ENCODE measurements around the gene TMEFF2.

Gene TMEFF2

GRCh38 chr2:191980483-191980882 is 214.2 kb downstream of the TMEFF2 start:
- no CpG with 5 or more reads among the region's 3 CpGs for WGBS, 2 donors (ENCODE audit: extremely low coverage in 2 of 2, insufficient read length in 2 of 2, insufficient replicate concordance in 1 of 2)
- no peak overlapping the region for H2BK5ac ChIP-seq (ENCODE audit: low read length)
- H2AFZ ChIP-seq (ENCODE audit: low read length) = no peak overlapping the region
- H3K23ac ChIP-seq (ENCODE audit: low read depth, low read length, poor library complexity) = no peak overlapping the region
- H3K79me1 ChIP-seq (ENCODE audit: low read depth, low read length) = no peaks in the 10 kb centered on the region
- no peaks in the 10 kb centered on the region for H3K36me3 ChIP-seq (replicated peaks in 1 of 2; ENCODE audit: control insufficient read depth in 2 of 2, insufficient read depth in 2 of 2, low read length in 2 of 2)
- H3K4me3 ChIP-seq (ENCODE audit: low read length in 2 of 2) = no peak overlapping the region
- H2AK5ac ChIP-seq (ENCODE audit: low read depth, low read length) = no peak overlapping the region
- H4K8ac ChIP-seq (ENCODE audit: low read depth, low read length) = no peak overlapping the region
- H3K27ac ChIP-seq (replicated peaks; ENCODE audit: low read length) = no peak overlapping the region
- H3K4me2 ChIP-seq (ENCODE audit: insufficient read depth, low read length, poor library complexity, severe bottlenecking) = no peak overlapping the region
- H3K9ac ChIP-seq (ENCODE audit: low read depth, low read length, poor library complexity) = no peak overlapping the region
- no peak overlapping the region for H4K91ac ChIP-seq (ENCODE audit: low read depth, low read length, poor library complexity)
- H2BK120ac ChIP-seq (ENCODE audit: low read depth, low read length) = no peak overlapping the region
- H3K4ac ChIP-seq (ENCODE audit: low read length) = no peak overlapping the region
- peaks cover 0 to 3% of the 10 kb centered on the region in 2 donors for H3K9me3 ChIP-seq (replicated peaks in 1 of 2; ENCODE audit: control insufficient read depth in 2 of 2, insufficient read depth in 1 of 2, low read depth in 1 of 2, low read length in 2 of 2)
- no peak overlapping the region for H3K18ac ChIP-seq (ENCODE audit: low read length)
- H3K14ac ChIP-seq (ENCODE audit: low read length) = no peak overlapping the region
- peaks cover 0 to 2% of the 10 kb centered on the region in 2 donors for H3K4me1 ChIP-seq (ENCODE audit: control insufficient read depth in 2 of 2, insufficient read depth in 1 of 2, low read depth in 1 of 2, low read length in 2 of 2)
- DNase-seq (ENCODE audit: low spot score) = no peak
- no peaks in the 10 kb centered on the region for H3K27me3 ChIP-seq (ENCODE audit: control insufficient read depth in 3 of 3, insufficient read depth in 3 of 3, low read depth in 1 of 3, low read length in 3 of 3)
- H2BK12ac ChIP-seq (ENCODE audit: low read length) = no peak overlapping the region
- H2BK15ac ChIP-seq (ENCODE audit: low read length) = no peak overlapping the region

- DNase-seq (ENCODE audit: low spot score) = no peak
- no peaks in the 10 kb centered on the region for H3K27me3 ChIP-seq (ENCODE audit: control insufficient read depth in 3 of 3, insufficient read depth in 3 of 3, low read depth in 1 of 3, low read length in 3 of 3)
- H4K91ac ChIP-seq (ENCODE audit: low read depth, low read length, poor library complexity) = no peak overlapping the region
- H3K27ac ChIP-seq (replicated peaks; ENCODE audit: low read length) = no peak overlapping the region
- H2BK120ac ChIP-seq (ENCODE audit: low read depth, low read length) = no peak overlapping the region
- H3K4me1 ChIP-seq (ENCODE audit: control insufficient read depth in 2 of 2, insufficient read depth in 1 of 2, low read depth in 1 of 2, low read length in 2 of 2) = peaks cover 0 to 2% of the 10 kb centered on the region in 2 donors
- H3K9me3 ChIP-seq (replicated peaks in 1 of 2; ENCODE audit: control insufficient read depth in 2 of 2, insufficient read depth in 1 of 2, low read depth in 1 of 2, low read length in 2 of 2) = peaks cover 0 to 3% of the 10 kb centered on the region in 2 donors
- no peak overlapping the region for H2BK15ac ChIP-seq (ENCODE audit: low read length)
- no peak overlapping the region for H2BK5ac ChIP-seq (ENCODE audit: low read length)
- H3K14ac ChIP-seq (ENCODE audit: low read length) = no peak overlapping the region
- H4K8ac ChIP-seq (ENCODE audit: low read depth, low read length) = no peak overlapping the region
- no peak overlapping the region for H3K4ac ChIP-seq (ENCODE audit: low read length)
- no CpG with 5 or more reads among the region's 2 CpGs for WGBS, 2 donors (ENCODE audit: extremely low coverage in 2 of 2, insufficient read length in 2 of 2, insufficient replicate concordance in 1 of 2)
- H2AK5ac ChIP-seq (ENCODE audit: low read depth, low read length) = no peak overlapping the region
- no peak overlapping the region for H3K4me2 ChIP-seq (ENCODE audit: insufficient read depth, low read length, poor library complexity, severe bottlenecking)
- no peak overlapping the region for H3K9ac ChIP-seq (ENCODE audit: low read depth, low read length, poor library complexity)
- no peak overlapping the region for H3K18ac ChIP-seq (ENCODE audit: low read length)
- no peak overlapping the region for H2BK12ac ChIP-seq (ENCODE audit: low read length)
- no peak overlapping the region for H2AFZ ChIP-seq (ENCODE audit: low read length)
- H3K36me3 ChIP-seq (replicated peaks in 1 of 2; ENCODE audit: control insufficient read depth in 2 of 2, insufficient read depth in 2 of 2, low read length in 2 of 2) = no peaks in the 10 kb centered on the region
- no peak overlapping the region for H3K23ac ChIP-seq (ENCODE audit: low read depth, low read length, poor library complexity)
- H3K79me1 ChIP-seq (ENCODE audit: low read depth, low read length) = no peaks in the 10 kb centered on the region
- no peak overlapping the region for H3K4me3 ChIP-seq (ENCODE audit: low read length in 2 of 2)
Observed at GRCh38 chr2:191979221-191979730, 215.5 kb downstream of the TMEFF2 start.

- H3K4me2 ChIP-seq (ENCODE audit: insufficient read depth, low read length, poor library complexity, severe bottlenecking) = no peak overlapping the region
- no peak overlapping the region for H3K4ac ChIP-seq (ENCODE audit: low read length)
- H3K4me1 ChIP-seq (ENCODE audit: control insufficient read depth in 2 of 2, insufficient read depth in 1 of 2, low read depth in 1 of 2, low read length in 2 of 2) = peaks cover 0 to 2% of the 10 kb centered on the region in 2 donors
- no peak overlapping the region for H2BK5ac ChIP-seq (ENCODE audit: low read length)
- no peaks in the 10 kb centered on the region for H3K27me3 ChIP-seq (ENCODE audit: control insufficient read depth in 3 of 3, insufficient read depth in 3 of 3, low read depth in 1 of 3, low read length in 3 of 3)
- H2BK15ac ChIP-seq (ENCODE audit: low read length) = no peak overlapping the region
- no peak overlapping the region for H3K27ac ChIP-seq (replicated peaks; ENCODE audit: low read length)
- H2AFZ ChIP-seq (ENCODE audit: low read length) = no peak overlapping the region
- H3K14ac ChIP-seq (ENCODE audit: low read length) = no peak overlapping the region
- H3K23ac ChIP-seq (ENCODE audit: low read depth, low read length, poor library complexity) = no peak overlapping the region
- H3K4me3 ChIP-seq (ENCODE audit: low read length in 2 of 2) = no peak overlapping the region
- no peak overlapping the region for H2BK12ac ChIP-seq (ENCODE audit: low read length)
- no peak overlapping the region for H2AK5ac ChIP-seq (ENCODE audit: low read depth, low read length)
- H4K91ac ChIP-seq (ENCODE audit: low read depth, low read length, poor library complexity) = no peak overlapping the region
- H2BK120ac ChIP-seq (ENCODE audit: low read depth, low read length) = no peak overlapping the region
- H3K9me3 ChIP-seq (replicated peaks in 1 of 2; ENCODE audit: control insufficient read depth in 2 of 2, insufficient read depth in 1 of 2, low read depth in 1 of 2, low read length in 2 of 2) = peaks cover 0 to 3% of the 10 kb centered on the region in 2 donors
- WGBS, 2 donors (ENCODE audit: extremely low coverage in 2 of 2, insufficient read length in 2 of 2, insufficient replicate concordance in 1 of 2) = no CpG with 5 or more reads among the region's 1 CpG
- DNase-seq (ENCODE audit: low spot score) = no peak
- no peaks in the 10 kb centered on the region for H3K79me1 ChIP-seq (ENCODE audit: low read depth, low read length)
- H3K9ac ChIP-seq (ENCODE audit: low read depth, low read length, poor library complexity) = no peak overlapping the region
- no peak overlapping the region for H4K8ac ChIP-seq (ENCODE audit: low read depth, low read length)
- H3K36me3 ChIP-seq (replicated peaks in 1 of 2; ENCODE audit: control insufficient read depth in 2 of 2, insufficient read depth in 2 of 2, low read length in 2 of 2) = no peaks in the 10 kb centered on the region
- H3K18ac ChIP-seq (ENCODE audit: low read length) = no peak overlapping the region
Observed at GRCh38 chr2:191977754-191978153, 217.0 kb downstream of the TMEFF2 start.

GRCh38 chr2:191976436-191976835 is 218.3 kb downstream of the TMEFF2 start:
- Histone ChIP-seq H3K79me1 (ENCODE audit: low read depth, low read length) (no peaks in the 10 kb centered on the region), H3K9ac (ENCODE audit: low read depth, low read length, poor library complexity) (no peak overlapping the region), H3K27me3 (ENCODE audit: control insufficient read depth in 3 of 3, insufficient read depth in 3 of 3, low read depth in 1 of 3, low read length in 3 of 3) (no peaks in the 10 kb centered on the region), H4K8ac (ENCODE audit: low read depth, low read length) (no peak overlapping the region), H4K91ac (ENCODE audit: low read depth, low read length, poor library complexity) (no peak overlapping the region), H2BK120ac (ENCODE audit: low read depth, low read length) (no peak overlapping the region), H3K23ac (ENCODE audit: low read depth, low read length, poor library complexity) (no peak overlapping the region), H2AFZ (ENCODE audit: low read length) (no peak overlapping the region), H3K4me2 (ENCODE audit: insufficient read depth, low read length, poor library complexity, severe bottlenecking) (no peak overlapping the region), H3K4me1 (ENCODE audit: control insufficient read depth in 2 of 2, insufficient read depth in 1 of 2, low read depth in 1 of 2, low read length in 2 of 2) (peaks cover 0 to 2% of the 10 kb centered on the region in 2 donors), H2AK5ac (ENCODE audit: low read depth, low read length) (no peak overlapping the region), H3K14ac (ENCODE audit: low read length) (no peak overlapping the region), H3K4ac (ENCODE audit: low read length) (no peak overlapping the region), H2BK12ac (ENCODE audit: low read length) (no peak overlapping the region), H2BK5ac (ENCODE audit: low read length) (no peak overlapping the region), H3K36me3 (replicated peaks in 1 of 2; ENCODE audit: control insufficient read depth in 2 of 2, insufficient read depth in 2 of 2, low read length in 2 of 2) (no peaks in the 10 kb centered on the region), H2BK15ac (ENCODE audit: low read length) (no peak overlapping the region), H3K4me3 (ENCODE audit: low read length in 2 of 2) (no peak overlapping the region), H3K9me3 (replicated peaks in 1 of 2; ENCODE audit: control insufficient read depth in 2 of 2, insufficient read depth in 1 of 2, low read depth in 1 of 2, low read length in 2 of 2) (peaks cover 0 to 3% of the 10 kb centered on the region in 2 donors), H3K18ac (ENCODE audit: low read length) (no peak overlapping the region), H3K27ac (replicated peaks; ENCODE audit: low read length) (no peak overlapping the region)
- peak; percentile 3 for DNase-seq (ENCODE audit: low spot score)
- no CpG with 5 or more reads among the region's 3 CpGs for WGBS, 2 donors (ENCODE audit: extremely low coverage in 2 of 2, insufficient read length in 2 of 2, insufficient replicate concordance in 1 of 2)

All from neuronal stem cell (in vitro differentiated cells).